ENCODE measurements around the gene ASB10. TPM values are rescaled to one million over a fixed set of nuclear protein-coding genes. Genes with fewer than 3 reads are reported as not detected.

ASB10 gene
- total and polyA plus RNA-seq, 2 experiments from 2014 or later: not detected

- TF ChIP-seq, protein P1, sequence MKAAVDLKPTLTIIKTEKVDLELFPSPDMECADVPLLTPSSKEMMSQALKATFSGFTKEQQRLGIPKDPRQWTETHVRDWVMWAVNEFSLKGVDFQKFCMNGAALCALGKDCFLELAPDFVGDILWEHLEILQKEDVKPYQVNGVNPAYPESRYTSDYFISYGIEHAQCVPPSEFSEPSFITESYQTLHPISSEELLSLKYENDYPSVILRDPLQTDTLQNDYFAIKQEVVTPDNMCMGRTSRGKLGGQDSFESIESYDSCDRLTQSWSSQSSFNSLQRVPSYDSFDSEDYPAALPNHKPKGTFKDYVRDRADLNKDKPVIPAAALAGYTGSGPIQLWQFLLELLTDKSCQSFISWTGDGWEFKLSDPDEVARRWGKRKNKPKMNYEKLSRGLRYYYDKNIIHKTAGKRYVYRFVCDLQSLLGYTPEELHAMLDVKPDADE (IDR thresholded peaks at IDR 0.05): no peak
These were observed 44.0 kb upstream of the ASB10 start (continued) for GRCh38 chr7:151231080-151231479.

DNA sequence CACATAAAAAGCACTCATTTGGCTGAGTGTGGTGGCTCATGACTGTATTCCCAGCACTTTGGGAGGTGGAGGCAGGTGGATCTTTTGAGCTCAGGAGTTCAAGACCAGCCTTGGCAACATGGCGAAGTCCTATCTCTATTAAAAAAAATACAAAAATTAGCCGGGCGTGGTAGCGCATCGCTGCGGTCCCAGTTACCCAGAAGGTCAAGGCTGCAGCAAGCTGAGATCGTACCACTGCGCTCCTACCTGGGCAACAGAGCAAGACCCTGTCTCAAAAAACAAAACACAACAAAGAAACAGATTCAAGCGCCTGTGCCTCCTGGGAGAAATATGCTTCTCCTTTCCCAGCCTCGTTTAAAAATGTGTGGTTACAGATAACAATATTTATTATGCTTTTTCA, 42.2 kb upstream of the ASB10 start:
- H3K27me3 Mint-ChIP-seq (ENCODE audit: insufficient read depth, low read depth, poor library complexity): peaks cover 15% of the 10 kb centered on the region
- no peak overlapping the region for H2AFZ ChIP-seq
- no peak overlapping the region for H3K27ac ChIP-seq (ENCODE audit: low read depth)
- H3K36me3 Mint-ChIP-seq (ENCODE audit: low read depth): peaks cover 28% of the 10 kb centered on the region
- no peaks in the 10 kb centered on the region for H3K9me3 Mint-ChIP-seq
- H3K4me1 Mint-ChIP-seq: peaks cover 36% of the 10 kb centered on the region
- peaks cover 20% of the 10 kb centered on the region for H3K4me1 ChIP-seq (ENCODE audit: insufficient read depth)
- DNase-seq (ENCODE audit: low spot score) (no peak), ATAC-seq (no peak)
- H3K27me3 ChIP-seq (ENCODE audit: insufficient read depth): no peaks in the 10 kb centered on the region
- no peak overlapping the region for H3K27ac Mint-ChIP-seq
- H3K4me3 ChIP-seq: no peak overlapping the region
- peaks cover 17% of the 10 kb centered on the region; the same call in 1 of the 2 replicates for H4K20me1 ChIP-seq (replicated peaks; ENCODE audit: insufficient read depth)
- no peak overlapping the region for H3K4me3 Mint-ChIP-seq
- no peak overlapping the region for H3K4me2 ChIP-seq
- peaks cover 9% of the 10 kb centered on the region for H3F3A ChIP-seq (replicated peaks; ENCODE audit: low read depth)
- peaks cover 32% of the 10 kb centered on the region for H3K79me2 ChIP-seq (replicated peaks; ENCODE audit: insufficient read depth)
- H3K9me2 ChIP-seq (ENCODE audit: insufficient read depth): no peaks in the 10 kb centered on the region
- H3K36me3 ChIP-seq (ENCODE audit: insufficient read depth): no peaks in the 10 kb centered on the region; the same call in 1 of the 2 replicates
- TF ChIP-seq REST (IDR thresholded peaks at IDR 0.05; ENCODE audit: unreplicated experiment) (no peak), POLR2AphosphoS5 (IDR thresholded peaks at IDR 0.05; ENCODE audit: low read depth) (no peak), ZNF114 (CRISPR knock-in tag; IDR thresholded peaks at IDR 0.05) (no peak), CREB1 (CRISPR knock-in tag; IDR thresholded peaks at IDR 0.05; ENCODE audit: low read depth) (no peak), STAT1 (IDR thresholded peaks at IDR 0.05; ENCODE audit: unreplicated experiment) (no peak), EZH2 (IDR thresholded peaks at IDR 0.05; ENCODE audit: low read depth, unreplicated experiment) (no peak), EZH2phosphoT487 (IDR thresholded peaks at IDR 0.05; ENCODE audit: unreplicated experiment) (no peak), NANOG (IDR thresholded peaks at IDR 0.05; ENCODE audit: borderline replicate concordance) (no peak), ZNF331 (CRISPR knock-in tag; IDR thresholded peaks at IDR 0.05; ENCODE audit: low read depth) (no peak), CTCF (conservative IDR thresholded peaks at IDR 0.05; ENCODE audit: low read depth in 2 of 2) (no peak)
- TF ChIP-seq, protein P1 (IDR thresholded peaks at IDR 0.05): no peak
- TF ChIP-seq, protein P2, sequence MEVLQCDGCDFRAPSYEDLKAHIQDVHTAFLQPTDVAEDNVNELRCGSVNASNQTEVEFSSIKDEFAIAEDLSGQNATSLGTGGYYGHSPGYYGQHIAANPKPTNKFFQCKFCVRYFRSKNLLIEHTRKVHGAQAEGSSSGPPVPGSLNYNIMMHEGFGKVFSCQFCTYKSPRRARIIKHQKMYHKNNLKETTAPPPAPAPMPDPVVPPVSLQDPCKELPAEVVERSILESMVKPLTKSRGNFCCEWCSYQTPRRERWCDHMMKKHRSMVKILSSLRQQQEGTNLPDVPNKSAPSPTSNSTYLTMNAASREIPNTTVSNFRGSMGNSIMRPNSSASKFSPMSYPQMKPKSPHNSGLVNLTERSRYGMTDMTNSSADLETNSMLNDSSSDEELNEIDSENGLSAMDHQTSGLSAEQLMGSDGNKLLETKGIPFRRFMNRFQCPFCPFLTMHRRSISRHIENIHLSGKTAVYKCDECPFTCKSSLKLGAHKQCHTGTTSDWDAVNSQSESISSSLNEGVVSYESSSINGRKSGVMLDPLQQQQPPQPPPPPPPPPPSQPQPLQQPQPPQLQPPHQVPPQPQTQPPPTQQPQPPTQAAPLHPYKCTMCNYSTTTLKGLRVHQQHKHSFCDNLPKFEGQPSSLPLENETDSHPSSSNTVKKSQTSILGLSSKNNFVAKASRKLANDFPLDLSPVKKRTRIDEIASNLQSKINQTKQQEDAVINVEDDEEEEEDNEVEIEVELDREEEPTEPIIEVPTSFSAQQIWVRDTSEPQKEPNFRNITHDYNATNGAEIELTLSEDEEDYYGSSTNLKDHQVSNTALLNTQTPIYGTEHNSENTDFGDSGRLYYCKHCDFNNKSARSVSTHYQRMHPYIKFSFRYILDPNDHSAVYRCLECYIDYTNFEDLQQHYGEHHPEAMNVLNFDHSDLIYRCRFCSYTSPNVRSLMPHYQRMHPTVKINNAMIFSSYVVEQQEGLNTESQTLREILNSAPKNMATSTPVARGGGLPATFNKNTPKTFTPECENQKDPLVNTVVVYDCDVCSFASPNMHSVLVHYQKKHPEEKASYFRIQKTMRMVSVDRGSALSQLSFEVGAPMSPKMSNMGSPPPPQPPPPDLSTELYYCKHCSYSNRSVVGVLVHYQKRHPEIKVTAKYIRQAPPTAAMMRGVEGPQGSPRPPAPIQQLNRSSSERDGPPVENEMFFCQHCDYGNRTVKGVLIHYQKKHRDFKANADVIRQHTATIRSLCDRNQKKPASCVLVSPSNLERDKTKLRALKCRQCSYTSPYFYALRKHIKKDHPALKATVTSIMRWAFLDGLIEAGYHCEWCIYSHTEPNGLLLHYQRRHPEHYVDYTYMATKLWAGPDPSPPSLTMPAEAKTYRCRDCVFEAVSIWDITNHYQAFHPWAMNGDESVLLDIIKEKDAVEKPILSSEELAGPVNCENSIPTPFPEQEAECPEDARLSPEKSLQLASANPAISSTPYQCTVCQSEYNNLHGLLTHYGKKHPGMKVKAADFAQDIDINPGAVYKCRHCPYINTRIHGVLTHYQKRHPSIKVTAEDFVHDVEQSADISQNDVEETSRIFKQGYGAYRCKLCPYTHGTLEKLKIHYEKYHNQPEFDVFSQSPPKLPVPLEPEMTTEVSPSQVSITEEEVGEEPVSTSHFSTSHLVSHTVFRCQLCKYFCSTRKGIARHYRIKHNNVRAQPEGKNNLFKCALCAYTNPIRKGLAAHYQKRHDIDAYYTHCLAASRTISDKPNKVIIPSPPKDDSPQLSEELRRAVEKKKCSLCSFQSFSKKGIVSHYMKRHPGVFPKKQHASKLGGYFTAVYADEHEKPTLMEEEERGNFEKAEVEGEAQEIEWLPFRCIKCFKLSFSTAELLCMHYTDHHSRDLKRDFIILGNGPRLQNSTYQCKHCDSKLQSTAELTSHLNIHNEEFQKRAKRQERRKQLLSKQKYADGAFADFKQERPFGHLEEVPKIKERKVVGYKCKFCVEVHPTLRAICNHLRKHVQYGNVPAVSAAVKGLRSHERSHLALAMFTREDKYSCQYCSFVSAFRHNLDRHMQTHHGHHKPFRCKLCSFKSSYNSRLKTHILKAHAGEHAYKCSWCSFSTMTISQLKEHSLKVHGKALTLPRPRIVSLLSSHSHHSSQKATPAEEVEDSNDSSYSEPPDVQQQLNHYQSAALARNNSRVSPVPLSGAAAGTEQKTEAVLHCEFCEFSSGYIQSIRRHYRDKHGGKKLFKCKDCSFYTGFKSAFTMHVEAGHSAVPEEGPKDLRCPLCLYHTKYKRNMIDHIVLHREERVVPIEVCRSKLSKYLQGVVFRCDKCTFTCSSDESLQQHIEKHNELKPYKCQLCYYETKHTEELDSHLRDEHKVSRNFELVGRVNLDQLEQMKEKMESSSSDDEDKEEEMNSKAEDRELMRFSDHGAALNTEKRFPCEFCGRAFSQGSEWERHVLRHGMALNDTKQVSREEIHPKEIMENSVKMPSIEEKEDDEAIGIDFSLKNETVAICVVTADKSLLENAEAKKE (CRISPR knock-in tag; IDR thresholded peaks at IDR 0.05): no peak
